ENCODE data around the gene EIPR1.
"Not testable (repeated sequence)": the region's sequence is repeated elsewhere in the genome, so short reads cannot be mapped to it uniquely, and the experiment has no call there.

The EIPR1 gene

GRCh38 chr2:3185256-3185655, 192.4 kb downstream of the EIPR1 start:
- no peak for DNase-seq

- DNase-seq = no peak
These were observed 193.5 kb downstream of the EIPR1 start for GRCh38 chr2:3184167-3184566.

GRCh38 chr2:3183766-3184165, 193.9 kb downstream of the EIPR1 start:
- no peak for DNase-seq

- DNase-seq = no peak
These were observed 194.8 kb downstream of the EIPR1 start for GRCh38 chr2:3182848-3183247.

- DNase-seq = no peak
These were observed 196.1 kb downstream of the EIPR1 start for GRCh38 chr2:3181416-3182010.

- DNase-seq = not testable (repeated sequence)
These were observed 196.8 kb downstream of the EIPR1 start for GRCh38 chr2:3180909-3181221.

GRCh38 chr2:3180082-3180908, 197.3 kb downstream of the EIPR1 start:
- no peak for DNase-seq

GRCh38 chr2:3179626-3180025, 198.0 kb downstream of the EIPR1 start:
- no peak for DNase-seq

- DNase-seq = peak; percentile 18
These were observed 198.4 kb downstream of the EIPR1 start for GRCh38 chr2:3179208-3179607.

GRCh38 chr2:3178578-3179031, 199.0 kb downstream of the EIPR1 start:
- DNase-seq = no peak

- DNase-seq = no peak
These were observed 199.6 kb downstream of the EIPR1 start for GRCh38 chr2:3177891-3178577.

- DNase-seq = no peak
These were observed 200.8 kb downstream of the EIPR1 start for GRCh38 chr2:3176869-3177255.

GRCh38 chr2:3176071-3176868, 201.3 kb downstream of the EIPR1 start:
- no peak for DNase-seq

- no peak for DNase-seq
These were observed 202.1 kb downstream of the EIPR1 start for GRCh38 chr2:3175568-3175955.

GRCh38 chr2:3174626-3175567, 202.7 kb downstream of the EIPR1 start:
- DNase-seq = no peak

GRCh38 chr2:3173031-3173430, 204.6 kb downstream of the EIPR1 start:
- DNase-seq = no peak

- no peak for DNase-seq
These were observed 205.2 kb downstream of the EIPR1 start for GRCh38 chr2:3172265-3172935.

GRCh38 chr2:3171564-3172264, 205.9 kb downstream of the EIPR1 start:
- no peak for DNase-seq

GRCh38 chr2:3170792-3171455, 206.7 kb downstream of the EIPR1 start:
- no peak for DNase-seq

Data from CD4-positive, alpha-beta T cell treated with Interleukin-17A for 4 hours (primary cell).